ENCODE measurements around the gene NEB.

NEB gene

GRCh38 chr2:151533127-151533526, 201.1 kb downstream of the NEB start:
- Histone ChIP-seq H2AFZ (ENCODE audit: low read length) (no peak overlapping the region), H3K4me3 (ENCODE audit: low read length) (no peak overlapping the region), H3K27ac (ENCODE audit: low read length) (no peak overlapping the region), H3F3A (ENCODE audit: insufficient read depth, low read length) (no peaks in the 10 kb centered on the region), H3K9me3 (replicated peaks; ENCODE audit: insufficient read depth, low read length) (no peaks in the 10 kb centered on the region), H3K9me2 (replicated peaks; ENCODE audit: insufficient read depth, low read length) (no peaks in the 10 kb centered on the region), H4K20me1 (ENCODE audit: insufficient read depth, low read length) (no peaks in the 10 kb centered on the region), H3K79me2 (ENCODE audit: low read length) (no peaks in the 10 kb centered on the region), H3K27me3 (replicated peaks; ENCODE audit: insufficient read depth, low read length) (no peaks in the 10 kb centered on the region), H3K9ac (ENCODE audit: low read length) (no peak overlapping the region), H3K36me3 (replicated peaks; ENCODE audit: insufficient read depth, low read length) (no peaks in the 10 kb centered on the region), H3K4me2 (ENCODE audit: low read depth, low read length) (no peak overlapping the region), H3K4me1 (ENCODE audit: low read length) (no peaks in the 10 kb centered on the region)
- DNase-seq = no peak
- TF ChIP-seq EZH2phosphoT487 (IDR thresholded peaks at IDR 0.05; ENCODE audit: low read length) (no peak), EZH2 (optimal IDR thresholded peaks at IDR 0.05; ENCODE audit: low read depth, low read length) (no peak)
- TF ChIP-seq, protein P1, sequence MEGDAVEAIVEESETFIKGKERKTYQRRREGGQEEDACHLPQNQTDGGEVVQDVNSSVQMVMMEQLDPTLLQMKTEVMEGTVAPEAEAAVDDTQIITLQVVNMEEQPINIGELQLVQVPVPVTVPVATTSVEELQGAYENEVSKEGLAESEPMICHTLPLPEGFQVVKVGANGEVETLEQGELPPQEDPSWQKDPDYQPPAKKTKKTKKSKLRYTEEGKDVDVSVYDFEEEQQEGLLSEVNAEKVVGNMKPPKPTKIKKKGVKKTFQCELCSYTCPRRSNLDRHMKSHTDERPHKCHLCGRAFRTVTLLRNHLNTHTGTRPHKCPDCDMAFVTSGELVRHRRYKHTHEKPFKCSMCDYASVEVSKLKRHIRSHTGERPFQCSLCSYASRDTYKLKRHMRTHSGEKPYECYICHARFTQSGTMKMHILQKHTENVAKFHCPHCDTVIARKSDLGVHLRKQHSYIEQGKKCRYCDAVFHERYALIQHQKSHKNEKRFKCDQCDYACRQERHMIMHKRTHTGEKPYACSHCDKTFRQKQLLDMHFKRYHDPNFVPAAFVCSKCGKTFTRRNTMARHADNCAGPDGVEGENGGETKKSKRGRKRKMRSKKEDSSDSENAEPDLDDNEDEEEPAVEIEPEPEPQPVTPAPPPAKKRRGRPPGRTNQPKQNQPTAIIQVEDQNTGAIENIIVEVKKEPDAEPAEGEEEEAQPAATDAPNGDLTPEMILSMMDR (IDR thresholded peaks at IDR 0.05; ENCODE audit: low read length) = no peak

DNA sequence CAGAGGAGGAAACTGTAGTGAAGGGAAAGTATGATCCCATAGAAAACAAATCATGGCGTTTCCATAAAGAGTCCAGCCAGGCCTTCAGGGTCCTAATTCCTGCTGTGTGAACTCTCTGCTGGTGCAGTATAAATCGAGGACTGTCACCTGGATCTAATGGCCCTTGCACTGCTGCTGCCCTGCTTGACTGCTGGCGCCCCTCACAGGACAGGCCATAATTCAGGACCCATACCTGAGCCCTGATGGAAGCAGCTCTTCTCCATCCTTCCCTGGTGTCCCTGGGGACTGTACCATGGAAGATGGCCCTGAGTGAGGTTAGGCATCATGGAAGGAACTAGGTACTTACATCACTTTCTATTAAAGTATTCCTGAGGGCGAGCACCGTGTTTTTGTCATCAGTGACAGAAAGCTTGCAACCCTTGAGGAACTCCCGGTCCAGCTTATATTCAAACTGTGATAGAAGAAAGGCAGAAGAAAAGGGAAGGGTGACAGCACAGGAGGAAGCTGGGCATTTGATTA, 207.6 kb downstream of the NEB start:
- Histone ChIP-seq H2AFZ (ENCODE audit: low read length) (no peak overlapping the region), H3K9me3 (replicated peaks; ENCODE audit: insufficient read depth, low read length) (no peaks in the 10 kb centered on the region), H3K9me2 (replicated peaks; ENCODE audit: insufficient read depth, low read length) (no peaks in the 10 kb centered on the region), H3K36me3 (replicated peaks; ENCODE audit: insufficient read depth, low read length) (no peaks in the 10 kb centered on the region), H3K79me2 (ENCODE audit: low read length) (no peaks in the 10 kb centered on the region), H3K4me2 (ENCODE audit: low read depth, low read length) (no peak overlapping the region), H3K4me1 (ENCODE audit: low read length) (no peaks in the 10 kb centered on the region), H3F3A (ENCODE audit: insufficient read depth, low read length) (no peaks in the 10 kb centered on the region), H3K27ac (ENCODE audit: low read length) (no peak overlapping the region), H3K4me3 (ENCODE audit: low read length) (no peak overlapping the region), H3K27me3 (replicated peaks; ENCODE audit: insufficient read depth, low read length) (no peaks in the 10 kb centered on the region), H4K20me1 (ENCODE audit: insufficient read depth, low read length) (no peaks in the 10 kb centered on the region), H3K9ac (ENCODE audit: low read length) (no peak overlapping the region)
- no peak for TF ChIP-seq EZH2 (optimal IDR thresholded peaks at IDR 0.05; ENCODE audit: low read depth, low read length)
- no peak for DNase-seq

GRCh38 chr2:151525821-151526373, 208.4 kb downstream of the NEB start:
- Histone ChIP-seq H3F3A (ENCODE audit: insufficient read depth, low read length) (no peaks in the 10 kb centered on the region), H3K27ac (ENCODE audit: low read length) (no peak overlapping the region), H2AFZ (ENCODE audit: low read length) (no peak overlapping the region), H3K4me1 (ENCODE audit: low read length) (no peaks in the 10 kb centered on the region), H3K36me3 (replicated peaks; ENCODE audit: insufficient read depth, low read length) (no peaks in the 10 kb centered on the region), H3K4me2 (ENCODE audit: low read depth, low read length) (no peak overlapping the region), H3K4me3 (ENCODE audit: low read length) (no peak overlapping the region), H4K20me1 (ENCODE audit: insufficient read depth, low read length) (no peaks in the 10 kb centered on the region), H3K9me3 (replicated peaks; ENCODE audit: insufficient read depth, low read length) (no peaks in the 10 kb centered on the region), H3K9ac (ENCODE audit: low read length) (no peak overlapping the region), H3K9me2 (replicated peaks; ENCODE audit: insufficient read depth, low read length) (no peaks in the 10 kb centered on the region), H3K79me2 (ENCODE audit: low read length) (no peaks in the 10 kb centered on the region), H3K27me3 (replicated peaks; ENCODE audit: insufficient read depth, low read length) (no peaks in the 10 kb centered on the region)
- DNase-seq = no peak
- TF ChIP-seq, protein P1 (IDR thresholded peaks at IDR 0.05; ENCODE audit: low read length) = no peak
- TF ChIP-seq EZH2 (optimal IDR thresholded peaks at IDR 0.05; ENCODE audit: low read depth, low read length) = no peak
- no peak for TF ChIP-seq EZH2phosphoT487 (IDR thresholded peaks at IDR 0.05; ENCODE audit: low read length)

- H4K20me1 ChIP-seq (ENCODE audit: insufficient read depth, low read length) = no peaks in the 10 kb centered on the region
- no peaks in the 10 kb centered on the region for H3F3A ChIP-seq (ENCODE audit: insufficient read depth, low read length)
- H3K9me3 ChIP-seq (replicated peaks; ENCODE audit: insufficient read depth, low read length) = no peaks in the 10 kb centered on the region
- H3K4me2 ChIP-seq (ENCODE audit: low read depth, low read length) = no peak overlapping the region
- no peaks in the 10 kb centered on the region for H3K4me1 ChIP-seq (ENCODE audit: low read length)
- H3K4me3 ChIP-seq (ENCODE audit: low read length) = no peak overlapping the region
- no peaks in the 10 kb centered on the region for H3K79me2 ChIP-seq (ENCODE audit: low read length)
- no peaks in the 10 kb centered on the region for H3K27me3 ChIP-seq (replicated peaks; ENCODE audit: insufficient read depth, low read length)
- no peaks in the 10 kb centered on the region for H3K9me2 ChIP-seq (replicated peaks; ENCODE audit: insufficient read depth, low read length)
- H3K9ac ChIP-seq (ENCODE audit: low read length) = no peak overlapping the region
- no peak overlapping the region for H3K27ac ChIP-seq (ENCODE audit: low read length)
- TF ChIP-seq EZH2phosphoT487 (IDR thresholded peaks at IDR 0.05; ENCODE audit: low read length) = no peak
- TF ChIP-seq, protein P1 (IDR thresholded peaks at IDR 0.05; ENCODE audit: low read length) = no peak
- TF ChIP-seq EZH2 (optimal IDR thresholded peaks at IDR 0.05; ENCODE audit: low read depth, low read length) = no peak
- no peak for DNase-seq
- no peak overlapping the region for H2AFZ ChIP-seq (ENCODE audit: low read length)
- no peaks in the 10 kb centered on the region for H3K36me3 ChIP-seq (replicated peaks; ENCODE audit: insufficient read depth, low read length)
These were observed 210.4 kb downstream of the NEB start for GRCh38 chr2:151523850-151524249.

Data from MM.1S (cell line).